GM21825 (cell line): ENCODE data around the gene AHI1.

ENCODE experiments used
- ATAC-seq: cut with Tn5 transposase; IDR thresholded peaks from one replicate; pipeline ENCODE4 v1.9.1; 2021; ENCODE audit warnings: mild to moderate bottlenecking, moderate library complexity; ENCODE audit not compliant: unreplicated experiment

AHI1 gene

DNA sequence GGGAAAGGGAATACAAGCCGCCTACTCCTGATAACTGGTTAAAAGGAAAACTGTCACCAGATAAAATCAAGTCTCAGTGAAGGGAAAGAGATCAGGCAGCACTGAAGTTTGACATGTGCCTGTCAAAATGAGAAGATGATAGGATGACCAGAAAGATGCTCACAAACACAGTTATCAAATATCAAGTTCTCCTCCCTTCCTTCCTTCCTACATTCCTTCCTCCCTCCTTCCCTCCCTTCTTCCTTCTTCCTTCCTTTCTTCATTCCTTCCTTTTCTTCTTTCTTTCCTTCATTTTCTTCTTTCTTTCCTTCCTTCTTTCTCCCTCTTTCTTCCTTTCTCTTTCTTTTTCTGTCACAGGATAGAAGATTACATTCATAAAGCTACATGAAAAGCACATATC, 261.2 kb downstream of the AHI1 start:
- no peak for ATAC-seq

GRCh38 chr6:135235716-135236115, 261.8 kb downstream of the AHI1 start:
- no peak for ATAC-seq

- no peak for ATAC-seq
These were observed 263.1 kb downstream of the AHI1 start for GRCh38 chr6:135234492-135234780.

GRCh38 chr6:135233686-135234491, 263.7 kb downstream of the AHI1 start:
- ATAC-seq: peak; percentile 49
